Neural cell (in vitro differentiated cells): Measurements from ENCODE around the gene NR4A3. TPM values are rescaled to one million over a fixed set of nuclear protein-coding genes. Genes with fewer than 3 reads are reported as not detected.
A peak's percentile ranks its signal among the peaks of the same experiment; 100 is the strongest.

Source experiments
- H2AFZ ChIP-seq: fragments of 200-600, 300-800 bp; sonication (generic), shearing (Covaris generic); 2 replicates; pipeline ENCODE4 v1.6.0; 2014; ENCODE audit warnings: low read depth, mild to moderate bottlenecking, antibody characterized with exemption, low read length, moderate library complexity
- H3F3A ChIP-seq: fragments of 200-600 bp; shearing (Covaris generic); 2 replicates; pipeline ENCODE4 v1.6.1; 2016; ENCODE audit warnings: mild to moderate bottlenecking, moderate library complexity, mixed read lengths, antibody characterized with exemption, low read length; ENCODE audit not compliant: insufficient read depth, poor library complexity, severe bottlenecking
- H3K27ac ChIP-seq: fragments of 200-600, 300-800 bp; sonication (generic), shearing (Covaris generic); 2 replicates; pipeline ENCODE4 v1.5.1; 2014; ENCODE audit warnings: mild to moderate bottlenecking, low read length, moderate library complexity
- H3K27me3 ChIP-seq: fragments of 300-800, 200-600 bp; sonication (generic), shearing (Covaris generic); 2 replicates; pipeline ENCODE4 v1.6.0; 2014; ENCODE audit warnings: mild to moderate bottlenecking, low read depth, low read length, moderate library complexity; ENCODE audit not compliant: insufficient read depth
- H3K36me3 ChIP-seq: fragments of 300-800, 200-600 bp; sonication (generic), shearing (Covaris generic); 2 replicates; pipeline ENCODE4 v1.5.1; 2014; ENCODE audit warnings: mild to moderate bottlenecking, antibody characterized with exemption, low read length, moderate library complexity; ENCODE audit not compliant: insufficient read depth
- H3K4me2 ChIP-seq: fragments of 300-800, 200-600 bp; sonication (generic), shearing (Covaris generic); 2 replicates; pipeline ENCODE4 v1.6.0; 2014; ENCODE audit warnings: mild to moderate bottlenecking, low read length
- H3K4me3 ChIP-seq: fragments of 300-800, 200-600 bp; sonication (generic), shearing (Covaris generic); 2 replicates; pipeline ENCODE4 v1.5.1; 2014; ENCODE audit warnings: mild to moderate bottlenecking, low read length, moderate library complexity
- H3K79me2 ChIP-seq: fragments of 200-600 bp; shearing (Covaris generic); replicated peaks from 2 replicates; pipeline ENCODE4 v1.6.0; 2014; ENCODE audit warnings: mild to moderate bottlenecking, low read length, moderate library complexity; ENCODE audit not compliant: insufficient read depth
- H3K9ac ChIP-seq: fragments of 300-800, 200-600 bp; sonication (generic), shearing (Covaris generic); 2 replicates; pipeline ENCODE4 v1.6.1; 2016; ENCODE audit warnings: mild to moderate bottlenecking, low read length, mixed read lengths
- H3K9me2 ChIP-seq: fragments of 200-600 bp; shearing (Covaris generic); 2 replicates; pipeline ENCODE4 v1.6.1; 2016; ENCODE audit warnings: mild to moderate bottlenecking, low read length, mixed read lengths; ENCODE audit not compliant: insufficient read depth
- H3K9me3 ChIP-seq: fragments of 200-600, 300-800 bp; sonication (generic), shearing (Covaris generic); 2 replicates; pipeline ENCODE4 v1.6.1; 2016; ENCODE audit warnings: mild to moderate bottlenecking, mixed run types, low read length, moderate library complexity, mixed read lengths
- H4K20me1 ChIP-seq: fragments of 200-600 bp; shearing (Covaris generic); 2 replicates; pipeline ENCODE4 v1.6.1; 2016; ENCODE audit warnings: mild to moderate bottlenecking, mixed run types; ENCODE audit not compliant: insufficient read depth
- CTCF ChIP-seq: fragments of 450-650 bp; IDR thresholded peaks from 2 replicates; pipeline ENCODE4 v1.5.1; 2014; ENCODE audit warnings: antibody characterized with exemption, mild to moderate bottlenecking, moderate library complexity; ENCODE audit not compliant: poor library complexity, severe bottlenecking
- EP300 ChIP-seq: fragments of 450-650 bp; conservative IDR thresholded peaks from 2 replicates; pipeline ENCODE4 v1.6.1; 2014; ENCODE audit warnings: antibody characterized with exemption, mild to moderate bottlenecking, moderate library complexity; ENCODE audit not compliant: poor library complexity, severe bottlenecking
- EZH2 ChIP-seq: fragments of 200-600, 300-800 bp; shearing (Covaris generic), sonication (generic); IDR thresholded peaks from 2 replicates; pipeline ENCODE4 v1.6.1; 2014; ENCODE audit warnings: antibody characterized with exemption, low read length, borderline replicate concordance, mild to moderate bottlenecking; ENCODE audit not compliant: insufficient read depth, poor library complexity, severe bottlenecking
- MXI1 ChIP-seq: fragments of 450-650 bp; conservative IDR thresholded peaks from 2 replicates; pipeline ENCODE4 v1.6.1; 2014; ENCODE audit warnings: antibody characterized with exemption, mild to moderate bottlenecking; ENCODE audit not compliant: poor library complexity, severe bottlenecking
- POLR2AphosphoS5 ChIP-seq: IDR thresholded peaks from 2 replicates; pipeline ENCODE4 v1.6.1; 2012
- RAD21 ChIP-seq: fragments of 450-650 bp; conservative IDR thresholded peaks from 2 replicates; pipeline ENCODE4 v1.6.1; 2014; ENCODE audit warnings: antibody characterized with exemption, mild to moderate bottlenecking, moderate library complexity
- REST ChIP-seq: IDR thresholded peaks from 2 replicates; pipeline ENCODE4 v1.6.1; 2012; ENCODE audit warnings: borderline replicate concordance
- SMC3 ChIP-seq: fragments of 450-650 bp; conservative IDR thresholded peaks from 2 replicates; pipeline ENCODE4 v1.6.1; 2014; ENCODE audit warnings: antibody characterized with exemption, mild to moderate bottlenecking, moderate library complexity; ENCODE audit not compliant: poor library complexity
- TAF1 ChIP-seq: IDR thresholded peaks from 2 replicates; pipeline ENCODE4 v1.6.1; 2012; ENCODE audit warnings: low read depth
- polyA plus RNA-seq: library from polyadenylated mRNA; depleted of rRNA; stranded (reverse); fragments of >200 nt; gene quantifications from 2 replicates; pipeline ENCODE4 v1.2.3, GENCODE V29; 2014

Gene NR4A3
- polyA plus RNA-seq, 1 donor from 2014 or later, result 2.7 TPM

GRCh38 chr9:99823681-99824377, 2.1 kb downstream of the NR4A3 start:
- no peaks in the 10 kb centered on the region for H4K20me1 ChIP-seq
- H3K4me2 ChIP-seq, result peak overlapping the region; percentile 92
- H3K9ac ChIP-seq, result peak overlapping the region; percentile 98
- H3K27ac ChIP-seq, result peak overlapping the region; percentile 8
- H3K9me2 ChIP-seq, result no peaks in the 10 kb centered on the region
- peaks cover 6% of the 10 kb centered on the region for H3K79me2 ChIP-seq
- H3K27me3 ChIP-seq, result peaks cover 50% of the 10 kb centered on the region
- no peaks in the 10 kb centered on the region for H3K9me3 ChIP-seq
- TF ChIP-seq EZH2 (no peak), CTCF (no peak), MXI1 (no peak), RAD21 (no peak), POLR2AphosphoS5 (no peak), EP300 (no peak), REST (no peak), TAF1 (no peak), SMC3 (no peak)
- H3F3A ChIP-seq, result peaks cover 9% of the 10 kb centered on the region
- peak overlapping the region; percentile 5 for H2AFZ ChIP-seq
- peaks cover 5% of the 10 kb centered on the region for H3K36me3 ChIP-seq
- peak overlapping the region; percentile 98 for H3K4me3 ChIP-seq

- Histone ChIP-seq H2AFZ (peak overlapping the region; percentile 5), H3K9me2 (no peaks in the 10 kb centered on the region), H3K27me3 (peaks cover 57% of the 10 kb centered on the region), H3K9me3 (no peaks in the 10 kb centered on the region), H3K79me2 (peaks cover 3% of the 10 kb centered on the region), H3K27ac (no peak overlapping the region), H4K20me1 (no peaks in the 10 kb centered on the region), H3F3A (peaks cover 9% of the 10 kb centered on the region), H3K4me2 (peak overlapping the region; percentile 92), H3K9ac (peak overlapping the region; percentile 98), H3K4me3 (peak overlapping the region; percentile 98), H3K36me3 (peaks cover 5% of the 10 kb centered on the region)
- TF ChIP-seq RAD21 (no peak), CTCF (peak; percentile 46)
Measured at GRCh38 chr9:99824378-99825171, 2.9 kb downstream of the NR4A3 start.
